BJ (cell line): Measurements from ENCODE around the gene FNDC11. TPM values are rescaled to one million over a fixed set of nuclear protein-coding genes. Genes with fewer than 3 reads are reported as not detected.
"Not testable (repeated sequence)": the region's sequence is repeated elsewhere in the genome, so short reads cannot be mapped to it uniquely, and the experiment has no call there.

Source experiments
- CTCF ChIA-PET: fragments of 350-600 bp; formaldehyde crosslinking; extraction: SDS; loops from one replicate; lab custom pipeline; 2021; ENCODE audit warnings: antibody characterized with exemption, inconsistent platforms; lab: Yijun Ruan, JAX
- POLR2A ChIA-PET: fragments of 300-600 bp; sonication (Branson Sonifier 250); formaldehyde crosslinking; extraction: SDS; loops from one replicate; lab custom pipeline; 2021; ENCODE audit warnings: antibody characterized with exemption; lab: Charles Lee
- DNase-seq: peaks from one replicate; pipeline ENCODE4 v3.0.0-alpha.2; 2011; ENCODE audit warnings: low read depth
- H3K27me3 ChIP-seq: 2 replicates; pipeline ENCODE4 v1.6.0; 2011; ENCODE audit warnings: low read length; ENCODE audit not compliant: control insufficient read depth, insufficient read depth
- H3K36me3 ChIP-seq: 2 replicates; pipeline ENCODE4 v1.5.1; 2011; ENCODE audit warnings: low read length; ENCODE audit not compliant: control insufficient read depth, insufficient read depth
- H3K4me3 ChIP-seq: 2 replicates; pipeline ENCODE4 v1.5.1; 2011; ENCODE audit warnings: low read depth, mild to moderate bottlenecking, control low read depth, low read length
- CTCF ChIP-seq: IDR thresholded peaks from 2 replicates; pipeline ENCODE4 v1.5.1; 2011; ENCODE audit warnings: low read depth, mild to moderate bottlenecking, control low read depth, inconsistent platforms, low read length, moderate library complexity; ENCODE audit not compliant: insufficient read depth
- polyA plus RNA-seq: library from polyadenylated mRNA; depleted of rRNA; stranded (reverse); fragments of >200 nt; gene quantifications from 2 replicates; pipeline ENCODE4 v1.2.3, GENCODE V29; 2011

Gene FNDC11
- polyA plus RNA-seq, 1 experiment = 0.76 TPM

GRCh38 chr20:63508072-63508768 is 45.7 kb upstream of the FNDC11 start:
- no peak for TF ChIP-seq CTCF
- no peak overlapping the region for H3K4me3 ChIP-seq
- ChIA-PET CTCF (interaction anchor here (0.7 to 1.3 kb wide), 3 partner anchors 11 to 13 kb away, joined by 3 to 5 read pairs (median 4); partner anchors contain the start of gene PPDPF), POLR2A (no interaction called here)
- H3K27me3 ChIP-seq = peaks cover 6% of the 10 kb centered on the region
- no peak for DNase-seq
- H3K36me3 ChIP-seq = no peaks in the 10 kb centered on the region

GRCh38 chr20:63509088-63509564 is 44.8 kb upstream of the FNDC11 start:
- CTCF ChIA-PET = interaction anchor here (0.7 to 1.3 kb wide), 2 partner anchors 12 to 13 kb away, joined by 3 to 5 read pairs; no protein-coding TSS in a partner anchor
- no peak for DNase-seq
- POLR2A ChIA-PET = no interaction called here
- Histone ChIP-seq H3K4me3 (no peak overlapping the region), H3K27me3 (peaks cover 4% of the 10 kb centered on the region), H3K36me3 (no peaks in the 10 kb centered on the region)
- no peak for TF ChIP-seq CTCF

GRCh38 chr20:63513207-63513606 is 40.8 kb upstream of the FNDC11 start:
- no peak for TF ChIP-seq CTCF
- CTCF ChIA-PET = interaction anchor here (0.9 kb wide), 1 partner anchor 17 kb away, joined by 3 read pairs; no protein-coding TSS in a partner anchor
- POLR2A ChIA-PET = no interaction called here

GRCh38 chr20:63514520-63514919 is 39.4 kb upstream of the FNDC11 start:
- DNase-seq, POLR2A ChIA-PET, CTCF ChIA-PET, H3K36me3 ChIP-seq, H3K4me3 ChIP-seq, H3K27me3 ChIP-seq: not testable (repeated sequence)

More at GRCh38 chr20:63513207-63513606, 40.8 kb upstream of the FNDC11 start:
- Histone ChIP-seq H3K4me3 (no peak overlapping the region), H3K27me3 (peaks cover 2% of the 10 kb centered on the region; the same call in 1 of the 2 replicates), H3K36me3 (no peaks in the 10 kb centered on the region)
- no peak for DNase-seq

- no peak for DNase-seq
- POLR2A ChIA-PET = no interaction called here
- peaks cover 7% of the 10 kb centered on the region for H3K36me3 ChIP-seq
- H3K27me3 ChIP-seq = no peaks in the 10 kb centered on the region
- CTCF ChIA-PET = interaction anchor here (0.6 to 2.2 kb wide), 3 partner anchors 21 to 463 kb away, joined by 3 to 10 read pairs (median 6); partner anchors contain the start of gene PRPF6
- no peak for TF ChIP-seq CTCF
- H3K4me3 ChIP-seq = no peak overlapping the region
Measured at GRCh38 chr20:63517376-63518309, 36.3 kb upstream of the FNDC11 start.
